Keratinocyte (primary cell): Measurements from ENCODE around the gene FBLN5.

Experiments used
- CTCF ChIP-seq, 3 experiments: IDR thresholded peaks in 1 of 3; conservative IDR thresholded peaks in 1 of 3; optimal IDR thresholded peaks in 1 of 3; 2 replicates in 2 of 3; 3 replicates in 1 of 3; pipeline versions ENCODE3 to v1.5.1; 2011; ENCODE audit warnings: low read length in 3 of 3, mild to moderate bottlenecking in 3 of 3, moderate library complexity in 2 of 3, control low read depth in 1 of 3, inconsistent platforms in 1 of 3; ENCODE audit not compliant: insufficient read depth in 2 of 3; ENCODE audit errors: extremely low read depth in 1 of 3
- EZH2 ChIP-seq: IDR thresholded peaks from one replicate; pipeline ENCODE4 v1.6.1; 2012; ENCODE audit warnings: inconsistent platforms, mild to moderate bottlenecking, low read length, moderate library complexity

- TF ChIP-seq CTCF (optimal IDR thresholded peaks at IDR 0.05 in 1 of 3, IDR thresholded peaks at IDR 0.05 in 1 of 3, conservative IDR thresholded peaks at IDR 0.05 in 1 of 3; ENCODE audit: extremely low read depth in 1 of 3, insufficient read depth in 2 of 3, low read length in 3 of 3) (no peak), EZH2 (no peak)
Observed at GRCh38 chr14:91942946-91943345, 4.5 kb downstream of the FBLN5 start.
